GM21825 (cell line): ENCODE results near the gene SORCS3.

Experiments used
- ATAC-seq: cut with Tn5 transposase; IDR thresholded peaks from one replicate; pipeline ENCODE4 v1.9.1; 2021; ENCODE audit warnings: mild to moderate bottlenecking, moderate library complexity; ENCODE audit not compliant: unreplicated experiment

SORCS3 gene

GRCh38 chr10:105247831-105248499, 606.9 kb downstream of the SORCS3 start:
- no peak for ATAC-seq

GRCh38 chr10:105252911-105253310, 611.8 kb downstream of the SORCS3 start:
- ATAC-seq, result no peak

- no peak for ATAC-seq
Observed at GRCh38 chr10:105253515-105254212, 612.6 kb downstream of the SORCS3 start.

- ATAC-seq, result no peak
Observed at GRCh38 chr10:105258036-105258673, 617.1 kb downstream of the SORCS3 start.

GRCh38 chr10:105258674-105259065, 617.6 kb downstream of the SORCS3 start:
- no peak for ATAC-seq

GRCh38 chr10:105259201-105259600, 618.1 kb downstream of the SORCS3 start:
- no peak for ATAC-seq

- no peak for ATAC-seq
Observed at GRCh38 chr10:105262666-105263065, 621.6 kb downstream of the SORCS3 start.

- no peak for ATAC-seq
Observed at GRCh38 chr10:105266966-105267539, 626.0 kb downstream of the SORCS3 start.

- no peak for ATAC-seq
Observed at GRCh38 chr10:105268961-105269360, 627.9 kb downstream of the SORCS3 start.

- ATAC-seq, result no peak
Observed at GRCh38 chr10:105269689-105270088, 628.6 kb downstream of the SORCS3 start.

GRCh38 chr10:105274556-105275070, 633.5 kb downstream of the SORCS3 start:
- ATAC-seq, result no peak

- ATAC-seq, result no peak
Observed at GRCh38 chr10:105278439-105278838, 637.3 kb downstream of the SORCS3 start.

GRCh38 chr10:105279101-105279500, 638.0 kb downstream of the SORCS3 start:
- no peak for ATAC-seq

GRCh38 chr10:105280895-105281294, 639.8 kb downstream of the SORCS3 start:
- no peak for ATAC-seq

- ATAC-seq, result no peak
Observed at GRCh38 chr10:105284476-105285215, 643.6 kb downstream of the SORCS3 start.

- no peak for ATAC-seq
Observed at GRCh38 chr10:105288026-105288425, 646.9 kb downstream of the SORCS3 start.

- ATAC-seq, result no peak
Observed at GRCh38 chr10:105288613-105289012, 647.5 kb downstream of the SORCS3 start.

- ATAC-seq, result no peak
Observed at GRCh38 chr10:105291571-105291970, 650.5 kb downstream of the SORCS3 start.

GRCh38 chr10:105292236-105292635, 651.1 kb downstream of the SORCS3 start:
- ATAC-seq, result no peak
